SK-N-MC (cell line): ENCODE data around the gene ZDHHC13.

Experiments used
- DNase-seq: peaks from one replicate; pipeline ENCODE4 v3.0.0-alpha.2; 2011; ENCODE audit warnings: low read depth, low spot score
- H3K27ac ChIP-seq: fragments of 200-600 bp; sonication (generic); 2 replicates; pipeline ENCODE4 v1.5.1; 2016; ENCODE audit warnings: mixed run types
- H3K36me3 ChIP-seq: fragments of 200-600 bp; sonication (generic); 2 replicates; pipeline ENCODE4 v1.6.1; 2017; ENCODE audit warnings: antibody characterized with exemption, low read length, mixed read lengths; ENCODE audit not compliant: insufficient read depth
- H3K4me3 ChIP-seq: fragments of 200-600 bp; sonication (generic); 2 replicates; pipeline ENCODE4 v1.5.1; 2016
- H3K9ac ChIP-seq: fragments of 200-600 bp; sonication (generic); 2 replicates; pipeline ENCODE4 v1.8.0; 2017; ENCODE audit warnings: mixed run types, mixed read lengths; ENCODE audit not compliant: insufficient read length
- H3K9me3 ChIP-seq: fragments of 200-600 bp; sonication (generic); 2 replicates; pipeline ENCODE4 v1.6.1; 2017; ENCODE audit warnings: low read depth, mild to moderate bottlenecking, antibody characterized with exemption, low read length, moderate library complexity, mixed read lengths
- EZH2 ChIP-seq: fragments of 200-600 bp; sonication (generic); IDR thresholded peaks from one replicate; pipeline ENCODE4 v1.6.1; 2017; ENCODE audit warnings: antibody characterized with exemption
- FOXP2 ChIP-seq: optimal IDR thresholded peaks from 2 replicates; pipeline ENCODE3; 2011; ENCODE audit warnings: mild to moderate bottlenecking, moderate library complexity; ENCODE audit not compliant: insufficient read depth; ENCODE audit errors: extremely low read length, control extremely low read depth
- POLR2AphosphoS5 ChIP-seq: IDR thresholded peaks from 2 replicates; pipeline ENCODE4 v1.6.1; 2012; ENCODE audit warnings: mild to moderate bottlenecking, low read depth, low read length, borderline replicate concordance

ZDHHC13 gene

GRCh38 chr11:19145319-19145718, 28.4 kb downstream of the ZDHHC13 start:
- H3K9ac ChIP-seq = no peak overlapping the region
- H3K36me3 ChIP-seq = peaks cover 4% of the 10 kb centered on the region; the same call in 1 of the 2 replicates
- no peak overlapping the region for H3K4me3 ChIP-seq
- DNase-seq = no peak
- no peak overlapping the region for H3K27ac ChIP-seq
- no peak for TF ChIP-seq FOXP2
- no peak for TF ChIP-seq EZH2
- no peak for TF ChIP-seq POLR2AphosphoS5
- H3K9me3 ChIP-seq = no peaks in the 10 kb centered on the region

GRCh38 chr11:19156892-19157291, 39.9 kb downstream of the ZDHHC13 start:
- H3K36me3 ChIP-seq = peaks cover under 1% of the 10 kb centered on the region; the same call in 1 of the 2 replicates
- DNase-seq = no peak
- no peaks in the 10 kb centered on the region for H3K9me3 ChIP-seq
- TF ChIP-seq EZH2 (no peak), FOXP2 (no peak), POLR2AphosphoS5 (no peak)
- H3K9ac ChIP-seq = no peak overlapping the region
- H3K4me3 ChIP-seq = no peak overlapping the region
- H3K27ac ChIP-seq = no peak overlapping the region

GRCh38 chr11:19160847-19161246, 43.9 kb downstream of the ZDHHC13 start:
- TF ChIP-seq FOXP2 = no peak
- no peak for TF ChIP-seq EZH2
- no peak for TF ChIP-seq POLR2AphosphoS5
- no peak overlapping the region for H3K4me3 ChIP-seq
- H3K9me3 ChIP-seq = no peaks in the 10 kb centered on the region
- no peak for DNase-seq
- H3K27ac ChIP-seq = no peak overlapping the region
- H3K36me3 ChIP-seq = no peaks in the 10 kb centered on the region; the same call in 1 of the 2 replicates
- H3K9ac ChIP-seq = no peak overlapping the region

GRCh38 chr11:19161651-19162050, 44.7 kb downstream of the ZDHHC13 start:
- Histone ChIP-seq H3K27ac (no peak overlapping the region), H3K9ac (no peak overlapping the region)

DNA sequence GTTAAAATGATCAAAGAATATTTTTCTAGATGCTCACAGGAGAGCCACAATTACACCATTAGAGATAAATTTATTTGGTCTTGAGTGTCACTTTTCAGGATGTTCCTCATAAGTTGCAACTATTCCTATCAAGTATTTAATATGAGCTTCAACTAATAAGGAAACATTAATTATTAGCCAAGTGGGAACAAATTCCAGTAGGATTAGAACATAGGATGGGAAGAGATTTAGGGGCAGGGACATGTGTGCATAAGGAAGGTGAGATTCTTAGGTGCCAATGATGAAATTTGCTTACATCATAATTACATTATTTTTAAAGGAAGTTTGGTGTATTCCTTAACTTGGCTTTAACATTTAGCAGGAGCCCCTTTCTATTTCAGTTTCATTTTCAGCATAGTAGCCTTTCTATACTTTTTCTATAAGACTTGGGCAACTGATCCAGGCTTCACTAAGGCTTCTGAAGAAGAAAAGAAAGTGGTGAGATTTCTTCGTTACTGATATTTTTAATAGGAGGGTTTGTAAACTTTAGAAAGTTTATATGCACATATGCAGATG, 46.1 kb downstream of the ZDHHC13 start:
- Histone ChIP-seq H3K36me3 (no peaks in the 10 kb centered on the region; the same call in 1 of the 2 replicates), H3K27ac (no peak overlapping the region), H3K4me3 (no peak overlapping the region), H3K9ac (no peak overlapping the region), H3K9me3 (no peaks in the 10 kb centered on the region)
- no peak for DNase-seq
- TF ChIP-seq POLR2AphosphoS5 = no peak
- TF ChIP-seq EZH2 = no peak
- no peak for TF ChIP-seq FOXP2

More at GRCh38 chr11:19161651-19162050, 44.7 kb downstream of the ZDHHC13 start:
- no peak for DNase-seq
- Histone ChIP-seq H3K9me3 (no peaks in the 10 kb centered on the region), H3K36me3 (no peaks in the 10 kb centered on the region; the same call in 1 of the 2 replicates), H3K4me3 (no peak overlapping the region)
- TF ChIP-seq POLR2AphosphoS5 (no peak), FOXP2 (no peak), EZH2 (no peak)

DNA sequence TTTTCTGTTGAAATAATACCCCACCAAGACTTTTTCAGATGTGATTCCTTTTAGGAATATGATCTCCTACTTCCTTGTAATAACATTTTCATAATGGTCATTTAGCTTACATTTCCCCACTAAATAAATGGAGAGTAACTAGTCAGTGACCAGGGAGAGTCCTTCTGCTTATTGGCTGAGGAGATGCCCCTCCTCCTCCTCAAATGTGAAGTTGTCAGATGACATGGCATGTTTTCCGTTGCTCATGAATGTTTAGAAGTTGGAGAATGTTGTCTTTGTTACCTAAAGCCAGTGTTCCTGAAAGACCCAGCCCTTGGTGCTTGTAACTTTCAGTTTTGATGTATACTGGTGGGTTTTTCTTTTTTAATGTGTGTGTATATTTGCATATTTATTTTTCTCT, 46.6 kb downstream of the ZDHHC13 start:
- no peak for TF ChIP-seq FOXP2
- TF ChIP-seq EZH2 = no peak
- no peak for TF ChIP-seq POLR2AphosphoS5
- Histone ChIP-seq H3K4me3 (no peak overlapping the region), H3K27ac (no peak overlapping the region), H3K9ac (no peak overlapping the region), H3K36me3 (no peaks in the 10 kb centered on the region; the same call in 1 of the 2 replicates), H3K9me3 (no peaks in the 10 kb centered on the region)
- DNase-seq = no peak

- no peak overlapping the region for H3K4me3 ChIP-seq
- no peaks in the 10 kb centered on the region; the same call in 1 of the 2 replicates for H3K36me3 ChIP-seq
- H3K9ac ChIP-seq = no peak overlapping the region
- H3K27ac ChIP-seq = no peak overlapping the region
- H3K9me3 ChIP-seq = no peaks in the 10 kb centered on the region
- DNase-seq = no peak
- TF ChIP-seq POLR2AphosphoS5 = no peak
- no peak for TF ChIP-seq EZH2
- TF ChIP-seq FOXP2 = no peak
Measured at GRCh38 chr11:19164230-19164855, 47.4 kb downstream of the ZDHHC13 start.

- Histone ChIP-seq H3K27ac (no peak overlapping the region), H3K36me3 (no peaks in the 10 kb centered on the region; the same call in 1 of the 2 replicates), H3K4me3 (no peak overlapping the region), H3K9me3 (no peaks in the 10 kb centered on the region), H3K9ac (no peak overlapping the region)
- DNase-seq = no peak
- TF ChIP-seq EZH2 = no peak
- no peak for TF ChIP-seq FOXP2
- TF ChIP-seq POLR2AphosphoS5 = no peak
Measured at GRCh38 chr11:19164881-19165280, 47.9 kb downstream of the ZDHHC13 start.
